SK-N-SH treated with all-trans-retinoic acid at 6 μM for 48 hours (cell line): ENCODE data around the gene UBA3.

Experiments
- ATAC-seq: fragments of 200-7000 bp; cut with Tn5 transposase; 3 replicates; pipeline ENCODE4 v1.9.1; 2020; ENCODE audit warnings: mild to moderate bottlenecking, moderate library complexity
- ARNTL ChIP-seq: fragments of 450-650 bp; formaldehyde crosslinking; IDR thresholded peaks from 2 replicates; pipeline ENCODE4 v1.5.0; 2020; ENCODE audit warnings: low read depth, mild to moderate bottlenecking, moderate library complexity, borderline replicate concordance
- BACH2 ChIP-seq: fragments of 250-450 bp; sonication (Bioruptor Pico); IDR thresholded peaks from 2 replicates; pipeline ENCODE4 v1.9.0; 2021; ENCODE audit warnings: mild to moderate bottlenecking, borderline replicate concordance
- CREB5 ChIP-seq: fragments of 250-450 bp; sonication (Bioruptor Pico); IDR thresholded peaks from 2 replicates; pipeline ENCODE4 v1.5.1; 2020; ENCODE audit warnings: low read depth, mild to moderate bottlenecking, moderate library complexity
- CSDC2 ChIP-seq: fragments of 250-450 bp; sonication (Bioruptor Pico); IDR thresholded peaks from 2 replicates; pipeline ENCODE4 v1.5.0; 2020; ENCODE audit warnings: mild to moderate bottlenecking, moderate library complexity
- CSRNP3 ChIP-seq: fragments of 250-450 bp; sonication (Bioruptor Pico); IDR thresholded peaks from 2 replicates; pipeline ENCODE4 v1.5.1; 2021; ENCODE audit warnings: mild to moderate bottlenecking, moderate library complexity
- ESRRG ChIP-seq: fragments of 250-450 bp; sonication (Bioruptor Pico); IDR thresholded peaks from 2 replicates; pipeline ENCODE4 v1.6.1; 2021; ENCODE audit warnings: mild to moderate bottlenecking
- GLIS3 ChIP-seq: fragments of 250-450 bp; sonication (Bioruptor Pico); IDR thresholded peaks from 2 replicates; pipeline ENCODE4 v1.5.0; 2020; ENCODE audit warnings: mild to moderate bottlenecking, moderate library complexity
- ISL1 ChIP-seq: fragments of 250-450 bp; sonication (Bioruptor Pico); IDR thresholded peaks from 2 replicates; pipeline ENCODE4 v2.1.2; 2022; ENCODE audit warnings: mild to moderate bottlenecking, moderate library complexity
- OSR1 ChIP-seq: fragments of 250-450 bp; sonication (Bioruptor Pico); IDR thresholded peaks from 2 replicates; pipeline ENCODE4 v1.8.0; 2022; ENCODE audit warnings: moderate library complexity, mild to moderate bottlenecking, inconsistent platforms
- POU6F1 ChIP-seq: fragments of 250-450 bp; sonication (Bioruptor Pico); IDR thresholded peaks from 2 replicates; pipeline ENCODE4 v1.8.0; 2021; ENCODE audit warnings: low read depth, mild to moderate bottlenecking, moderate library complexity, borderline replicate concordance
- PPARA ChIP-seq: fragments of 250-450 bp; sonication (Bioruptor Pico); IDR thresholded peaks from 2 replicates; pipeline ENCODE4 v1.5.0; 2020; ENCODE audit warnings: mild to moderate bottlenecking, borderline replicate concordance
- RARB ChIP-seq: fragments of 250-450 bp; sonication (Bioruptor Pico); IDR thresholded peaks from 2 replicates; pipeline ENCODE4 v1.8.0; 2021; ENCODE audit warnings: mild to moderate bottlenecking, moderate library complexity
- TCF4 ChIP-seq: fragments of 250-450 bp; sonication (Bioruptor Pico); IDR thresholded peaks from 2 replicates; pipeline ENCODE4 v1.8.0; 2021; ENCODE audit warnings: mild to moderate bottlenecking, moderate library complexity, borderline replicate concordance
- TOX ChIP-seq: fragments of 250-450 bp; sonication (Bioruptor Pico); IDR thresholded peaks from 2 replicates; pipeline ENCODE4 v1.8.0; 2021; ENCODE audit warnings: mild to moderate bottlenecking, moderate library complexity, borderline replicate concordance
- TSHZ2 ChIP-seq: fragments of 250-450 bp; sonication (Bioruptor Pico); IDR thresholded peaks from 2 replicates; pipeline ENCODE4 v1.5.0; 2020; ENCODE audit warnings: mild to moderate bottlenecking, moderate library complexity
- ZC3H10 ChIP-seq: fragments of 250-450 bp; sonication (Bioruptor Pico); IDR thresholded peaks from 2 replicates; pipeline ENCODE4 v1.5.1; 2021; ENCODE audit warnings: mild to moderate bottlenecking, moderate library complexity
- ZFP3 ChIP-seq: fragments of 250-450 bp; sonication (Bioruptor Pico); IDR thresholded peaks from 2 replicates; pipeline ENCODE4 v1.5.0; 2020; ENCODE audit warnings: mild to moderate bottlenecking, moderate library complexity
- ZFP30 ChIP-seq: fragments of 450-650 bp; formaldehyde crosslinking; IDR thresholded peaks from 2 replicates; pipeline ENCODE4 v1.5.0; 2022; ENCODE audit warnings: mild to moderate bottlenecking, moderate library complexity
- ZNF565 ChIP-seq: fragments of 450-650 bp; formaldehyde crosslinking; conservative IDR thresholded peaks from 2 replicates; pipeline ENCODE4 v1.5.0; 2020; ENCODE audit warnings: low read depth, mild to moderate bottlenecking, moderate library complexity
- ZNF70 ChIP-seq: fragments of 450-650 bp; formaldehyde crosslinking; IDR thresholded peaks from 2 replicates; pipeline ENCODE4 v1.5.0; 2020; ENCODE audit warnings: mild to moderate bottlenecking, moderate library complexity
- ZNF8 ChIP-seq: fragments of 450-650 bp; formaldehyde crosslinking; IDR thresholded peaks from 2 replicates; pipeline ENCODE4 v1.5.0; 2020; ENCODE audit warnings: mild to moderate bottlenecking, moderate library complexity

The UBA3 gene

GRCh38 chr3:69090021-69090420, 9.9 kb upstream of the UBA3 start (continued):
- TF ChIP-seq PPARA (CRISPR knock-in tag) (no peak), ARNTL (CRISPR knock-in tag) (no peak), OSR1 (CRISPR knock-in tag) (no peak)

- no peak for TF ChIP-seq CREB5 (CRISPR knock-in tag)
- no peak for TF ChIP-seq ESRRG (CRISPR knock-in tag)
- no peak for TF ChIP-seq ZNF8 (CRISPR knock-in tag)
- no peak for TF ChIP-seq TOX (CRISPR knock-in tag)
- no peak for TF ChIP-seq ZC3H10
- no peak for TF ChIP-seq CSRNP3 (CRISPR knock-in tag)
- no peak for TF ChIP-seq ARNTL (CRISPR knock-in tag)
- no peak for TF ChIP-seq GLIS3
- no peak for TF ChIP-seq TSHZ2 (CRISPR knock-in tag)
- no peak for TF ChIP-seq ISL1 (CRISPR knock-in tag)
- TF ChIP-seq TCF4: no peak
- no peak for TF ChIP-seq ZNF565 (CRISPR knock-in tag)
- no peak for TF ChIP-seq POU6F1 (CRISPR knock-in tag)
- no peak for TF ChIP-seq ZFP30 (CRISPR knock-in tag)
- no peak for TF ChIP-seq OSR1 (CRISPR knock-in tag)
- TF ChIP-seq ZNF70 (CRISPR knock-in tag): no peak
- no peak for TF ChIP-seq RARB (CRISPR knock-in tag)
- no peak for TF ChIP-seq BACH2 (CRISPR knock-in tag)
- TF ChIP-seq CSDC2 (CRISPR knock-in tag): no peak
- TF ChIP-seq PPARA (CRISPR knock-in tag): no peak
- no peak for ATAC-seq
Measured at GRCh38 chr3:69088063-69088462, 7.9 kb upstream of the UBA3 start.

- TF ChIP-seq PPARA (CRISPR knock-in tag): no peak
- no peak for TF ChIP-seq ZNF70 (CRISPR knock-in tag)
- no peak for TF ChIP-seq GLIS3
- TF ChIP-seq ZNF8 (CRISPR knock-in tag): no peak
- TF ChIP-seq ISL1 (CRISPR knock-in tag): no peak
- no peak for TF ChIP-seq ESRRG (CRISPR knock-in tag)
- TF ChIP-seq RARB (CRISPR knock-in tag): no peak
- no peak for TF ChIP-seq BACH2 (CRISPR knock-in tag)
- TF ChIP-seq TOX (CRISPR knock-in tag): no peak
- TF ChIP-seq ZFP3 (CRISPR knock-in tag): no peak
- ATAC-seq: no peak
Measured at GRCh38 chr3:69087030-69087791, 7.0 kb upstream of the UBA3 start.
